ENCODE measurements around the gene NCAM1. TPM values are rescaled to one million over a fixed set of nuclear protein-coding genes. Genes with fewer than 3 reads are reported as not detected.

The NCAM1 gene
- total RNA-seq, 3 donors from 2014 or later = 6.3 to 97.0 (median 9.3) TPM

- intact Hi-C loops (cut with DNase I, micrococcal nuclease) = no loop called here
- Histone ChIP-seq H3K4me3 (no peak overlapping the region), H3K36me3 (ENCODE audit: low read depth) (no peaks in the 10 kb centered on the region), H3K4me1 (ENCODE audit: low read depth) (no peaks in the 10 kb centered on the region), H3K9me3 (no peaks in the 10 kb centered on the region)
- TF ChIP-seq CTCF (IDR thresholded peaks at IDR 0.05) = no peak
- ATAC-seq = no peak
- DNase-seq = no peak
Observed at GRCh38 chr11:113173126-113173525, 211.9 kb downstream of the NCAM1 start.

- no peaks in the 10 kb centered on the region for H3K36me3 ChIP-seq (ENCODE audit: low read depth)
- TF ChIP-seq CTCF (IDR thresholded peaks at IDR 0.05) = no peak
- no peak for DNase-seq
- H3K9me3 ChIP-seq = no peaks in the 10 kb centered on the region
- ATAC-seq = no peak
- H3K4me3 ChIP-seq = no peak overlapping the region
- no peaks in the 10 kb centered on the region for H3K4me1 ChIP-seq (ENCODE audit: low read depth)
- intact Hi-C loops (cut with DNase I, micrococcal nuclease) = no loop called here
Observed at GRCh38 chr11:113174882-113175281, 213.7 kb downstream of the NCAM1 start.

GRCh38 chr11:113176599-113177360 is 215.6 kb downstream of the NCAM1 start:
- no peaks in the 10 kb centered on the region for H3K4me1 ChIP-seq (ENCODE audit: low read depth)
- intact Hi-C loops (cut with DNase I, micrococcal nuclease) = no loop called here
- no peak for TF ChIP-seq CTCF (IDR thresholded peaks at IDR 0.05)
- no peaks in the 10 kb centered on the region for H3K9me3 ChIP-seq
- H3K4me3 ChIP-seq = no peak overlapping the region
- ATAC-seq (no peak), DNase-seq (no peak)
- H3K36me3 ChIP-seq (ENCODE audit: low read depth) = no peaks in the 10 kb centered on the region

- Histone ChIP-seq H3K9me3 (no peaks in the 10 kb centered on the region), H3K4me3 (no peak overlapping the region), H3K36me3 (ENCODE audit: low read depth) (no peaks in the 10 kb centered on the region), H3K4me1 (ENCODE audit: low read depth) (no peaks in the 10 kb centered on the region)
- intact Hi-C loops (cut with DNase I, micrococcal nuclease) = no loop called here
- DNase-seq = no peak
- no peak for TF ChIP-seq CTCF (IDR thresholded peaks at IDR 0.05)
- ATAC-seq = no peak
Observed at GRCh38 chr11:113177671-113178070, 216.5 kb downstream of the NCAM1 start.

GRCh38 chr11:113178381-113179070 is 217.3 kb downstream of the NCAM1 start:
- Histone ChIP-seq H3K4me3 (no peak overlapping the region), H3K36me3 (ENCODE audit: low read depth) (no peaks in the 10 kb centered on the region), H3K4me1 (ENCODE audit: low read depth) (no peaks in the 10 kb centered on the region), H3K9me3 (no peaks in the 10 kb centered on the region)
- ATAC-seq (no peak), DNase-seq (no peak)
- intact Hi-C loops (cut with DNase I, micrococcal nuclease) = no loop called here
- TF ChIP-seq CTCF (IDR thresholded peaks at IDR 0.05) = no peak

Measured in mucosa of descending colon (tissue), 3 donors.